DND-41 (cell line): ENCODE data around the gene NCK1.

Experiments used
- EZH2 ChIP-seq: IDR thresholded peaks from 3 replicates; pipeline ENCODE4 v1.6.1; 2012; ENCODE audit warnings: borderline replicate concordance, low read depth, mild to moderate bottlenecking, moderate library complexity, low read length, inconsistent platforms; ENCODE audit not compliant: severe bottlenecking
- TF ChIP-seq, protein P1 (sequence below): IDR thresholded peaks from 2 replicates; pipeline ENCODE4 v1.5.1; 2012; ENCODE audit warnings: borderline replicate concordance, low read length, moderate library complexity, mild to moderate bottlenecking; ENCODE audit not compliant: poor library complexity, severe bottlenecking; ENCODE audit errors: extremely low read depth

DNA sequence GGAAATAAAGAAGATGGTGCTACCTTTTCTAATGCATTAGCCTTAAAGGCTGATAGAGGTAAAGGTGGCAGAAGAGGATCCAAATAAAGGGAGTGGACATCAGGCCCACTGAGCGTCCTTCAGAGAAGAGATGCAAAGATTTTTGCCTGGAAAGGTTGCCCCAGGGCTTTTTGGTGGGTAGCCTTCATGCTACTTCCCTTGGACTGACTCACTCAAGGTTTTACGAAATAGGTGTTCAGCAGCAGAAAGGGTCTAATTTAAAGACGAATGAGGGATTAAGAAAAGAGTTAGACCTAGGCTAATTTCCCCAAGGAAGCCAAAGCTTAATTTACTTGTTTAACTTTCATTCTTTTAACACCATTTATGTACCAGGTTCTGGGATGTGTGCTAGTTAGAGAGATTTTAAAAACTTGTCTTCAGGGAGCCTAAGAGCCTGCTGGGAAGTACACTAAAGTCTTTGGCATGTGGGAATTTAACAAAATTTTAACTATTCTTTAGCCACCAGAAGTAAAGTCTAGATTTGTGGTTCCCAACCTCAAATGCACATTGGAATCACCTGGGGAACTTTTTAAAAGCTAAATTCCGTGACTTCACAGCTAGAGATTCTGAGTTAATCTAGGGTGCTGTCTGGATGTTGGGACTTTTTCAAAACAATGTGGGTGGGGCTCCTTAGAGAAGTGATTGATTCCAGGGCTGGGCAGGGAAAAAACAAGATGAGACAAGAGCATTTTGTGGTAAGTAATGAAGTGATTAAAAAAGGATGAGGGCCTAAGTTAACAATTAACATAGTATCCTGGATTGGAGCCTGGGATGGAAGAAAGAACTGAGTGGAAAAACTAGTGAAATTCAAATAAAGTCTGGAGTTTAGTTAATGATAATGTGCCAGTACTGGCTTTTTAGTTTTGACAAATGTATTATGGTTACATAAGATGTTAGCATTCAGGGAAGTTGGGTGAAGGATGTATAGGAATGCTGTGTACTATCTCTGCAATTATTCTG, 99.1 kb downstream of the NCK1 start:
- TF ChIP-seq, protein P1, sequence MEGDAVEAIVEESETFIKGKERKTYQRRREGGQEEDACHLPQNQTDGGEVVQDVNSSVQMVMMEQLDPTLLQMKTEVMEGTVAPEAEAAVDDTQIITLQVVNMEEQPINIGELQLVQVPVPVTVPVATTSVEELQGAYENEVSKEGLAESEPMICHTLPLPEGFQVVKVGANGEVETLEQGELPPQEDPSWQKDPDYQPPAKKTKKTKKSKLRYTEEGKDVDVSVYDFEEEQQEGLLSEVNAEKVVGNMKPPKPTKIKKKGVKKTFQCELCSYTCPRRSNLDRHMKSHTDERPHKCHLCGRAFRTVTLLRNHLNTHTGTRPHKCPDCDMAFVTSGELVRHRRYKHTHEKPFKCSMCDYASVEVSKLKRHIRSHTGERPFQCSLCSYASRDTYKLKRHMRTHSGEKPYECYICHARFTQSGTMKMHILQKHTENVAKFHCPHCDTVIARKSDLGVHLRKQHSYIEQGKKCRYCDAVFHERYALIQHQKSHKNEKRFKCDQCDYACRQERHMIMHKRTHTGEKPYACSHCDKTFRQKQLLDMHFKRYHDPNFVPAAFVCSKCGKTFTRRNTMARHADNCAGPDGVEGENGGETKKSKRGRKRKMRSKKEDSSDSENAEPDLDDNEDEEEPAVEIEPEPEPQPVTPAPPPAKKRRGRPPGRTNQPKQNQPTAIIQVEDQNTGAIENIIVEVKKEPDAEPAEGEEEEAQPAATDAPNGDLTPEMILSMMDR = no peak
- TF ChIP-seq EZH2 = no peak
